Thymus (tissue), 11 donors: ENCODE measurements around the gene GMCL2. TPM values are rescaled to one million over a fixed set of nuclear protein-coding genes. Genes with fewer than 3 reads are reported as not detected.
A peak's percentile ranks its signal among the peaks of the same experiment; 100 is the strongest.

Experiments
- DNase-seq, 9 donors: peaks; one replicate each; pipeline ENCODE4 v3.0.0-alpha.2; 2013; ENCODE audit warnings: low spot score in 9 of 9, low read depth in 6 of 9, missing footprints in 1 of 9
- H3K27ac ChIP-seq, 2 donors: one replicate each; pipeline ENCODE4 v1.5.1; 2013; ENCODE audit warnings: control low read depth in 1 of 2, low read depth in 1 of 2, low read length in 1 of 2, mild to moderate bottlenecking in 1 of 2, moderate library complexity in 1 of 2
- H3K27me3 ChIP-seq, 2 donors: one replicate each; pipeline ENCODE4 v1.5.1; 2013; ENCODE audit warnings: low read length in 1 of 2; ENCODE audit not compliant: control insufficient read depth in 2 of 2, insufficient read depth in 1 of 2
- H3K36me3 ChIP-seq, 2 donors: one replicate each; pipeline ENCODE4 v1.5.1; 2013; ENCODE audit warnings: low read length in 1 of 2, mild to moderate bottlenecking in 1 of 2, moderate library complexity in 1 of 2; ENCODE audit not compliant: control insufficient read depth in 2 of 2, insufficient read depth in 2 of 2
- H3K4me1 ChIP-seq, 2 donors: one replicate each; pipeline ENCODE4 v1.5.1; 2013; ENCODE audit warnings: low read length in 2 of 2; ENCODE audit not compliant: control insufficient read depth in 2 of 2, insufficient read depth in 2 of 2
- H3K4me3 ChIP-seq, 2 donors: one replicate each; pipeline ENCODE4 v1.5.1; 2013; ENCODE audit warnings: low read length in 2 of 2, control low read depth in 1 of 2, mild to moderate bottlenecking in 1 of 2
- H3K9me3 ChIP-seq, 2 donors: one replicate each; pipeline ENCODE4 v1.5.1; 2013; ENCODE audit warnings: low read length in 1 of 2, mild to moderate bottlenecking in 1 of 2; ENCODE audit not compliant: control insufficient read depth in 2 of 2, insufficient read depth in 1 of 2
- WGBS: extraction: QIAGEN DNeasy Blood & Tissue Kit; methylation state at CpG from one replicate; pipeline ENCODE4 v1.1.7; 2013; 5-methylcytosine and 5-hydroxymethylcytosine counted together
- polyA plus RNA-seq: library from polyadenylated mRNA; stranded (reverse); fragments of 200-250 nt; gene quantifications from one replicate; pipeline ENCODE4 v1.2.3, GENCODE V29; 2013
- total RNA-seq: library from RNA; stranded (reverse); fragments of 120-200 nt; gene quantifications from one replicate; pipeline ENCODE4 v1.2.4, GENCODE V29; 2013
- donor health status: healthy.

GMCL2 gene
- total and polyA plus RNA-seq, 2 donors: under 0.01 TPM

GRCh38 chr5:178210686-178211085 lies 23.5 kb upstream of the GMCL2 start:
- 99% methylated on average over 5 of the region's 5 CpGs for WGBS
- Histone ChIP-seq H3K4me3 (no peak overlapping the region), H3K9me3 (no peaks in the 10 kb centered on the region)

GRCh38 chr5:178210073-178210535 lies 22.9 kb upstream of the GMCL2 start:
- H3K27ac ChIP-seq: no peak overlapping the region
- H3K27me3 ChIP-seq: no peaks in the 10 kb centered on the region
- no peak overlapping the region for H3K4me3 ChIP-seq
- H3K4me1 ChIP-seq: peaks cover 17 to 18% of the 10 kb centered on the region in 2 donors
- H3K36me3 ChIP-seq: peaks cover 82 to 93% of the 10 kb centered on the region in 2 donors
- DNase-seq: no peak
- 98% methylated on average over 18 of the region's 18 CpGs for WGBS
- no peaks in the 10 kb centered on the region for H3K9me3 ChIP-seq

More at GRCh38 chr5:178210686-178211085, 23.5 kb upstream of the GMCL2 start:
- no peak for DNase-seq
- Histone ChIP-seq H3K4me1 (peaks cover 16 to 18% of the 10 kb centered on the region in 2 donors), H3K27me3 (no peaks in the 10 kb centered on the region), H3K27ac (no peak overlapping the region), H3K36me3 (peaks cover 88 to 99% of the 10 kb centered on the region in 2 donors)

- no peak for DNase-seq
- H3K27ac ChIP-seq: no peak overlapping the region
Measured at GRCh38 chr5:178209334-178210072, 22.3 kb upstream of the GMCL2 start.

GRCh38 chr5:178208540-178209227 lies 21.5 kb upstream of the GMCL2 start:
- no peak overlapping the region for H3K4me3 ChIP-seq
- DNase-seq: no peak
- peaks cover 68 to 79% of the 10 kb centered on the region in 2 donors for H3K36me3 ChIP-seq
- WGBS: 96% methylated on average over 5 of the region's 5 CpGs
- no peak overlapping the region for H3K27ac ChIP-seq
- peaks cover 17 to 21% of the 10 kb centered on the region in 2 donors for H3K4me1 ChIP-seq
- H3K9me3 ChIP-seq: no peaks in the 10 kb centered on the region
- H3K27me3 ChIP-seq: no peaks in the 10 kb centered on the region

More at GRCh38 chr5:178209334-178210072, 22.3 kb upstream of the GMCL2 start:
- Histone ChIP-seq H3K9me3 (no peaks in the 10 kb centered on the region), H3K27me3 (no peaks in the 10 kb centered on the region), H3K4me1 (peaks cover 17 to 18% of the 10 kb centered on the region in 2 donors), H3K36me3 (peaks cover 76 to 87% of the 10 kb centered on the region in 2 donors), H3K4me3 (no peak overlapping the region)
- 92% methylated on average over 8 of the region's 8 CpGs for WGBS

GRCh38 chr5:178207917-178208280 lies 20.7 kb upstream of the GMCL2 start:
- Histone ChIP-seq H3K36me3 (peaks cover 60 to 71% of the 10 kb centered on the region in 2 donors), H3K27me3 (no peaks in the 10 kb centered on the region), H3K9me3 (no peaks in the 10 kb centered on the region), H3K27ac (no peak overlapping the region), H3K4me1 (peaks cover 17 to 22% of the 10 kb centered on the region in 2 donors), H3K4me3 (no peak overlapping the region)
- whole genome bisulfite sequencing: 96% methylated on average over 1 of the region's 1 CpG
- no peak for DNase-seq

- DNase-seq: no peak
- Histone ChIP-seq H3K4me3 (no peak overlapping the region), H3K27me3 (no peaks in the 10 kb centered on the region), H3K36me3 (peaks cover 54 to 66% of the 10 kb centered on the region in 2 donors), H3K4me1 (peaks cover 17 to 22% of the 10 kb centered on the region in 2 donors), H3K27ac (peak overlapping the region in 1 of 2 donors; percentile 75), H3K9me3 (no peaks in the 10 kb centered on the region)
- WGBS: 94% methylated on average over 5 of the region's 5 CpGs
Measured at GRCh38 chr5:178207183-178207916, 20.2 kb upstream of the GMCL2 start.

- no peaks in the 10 kb centered on the region for H3K9me3 ChIP-seq
- no peaks in the 10 kb centered on the region for H3K27me3 ChIP-seq
- WGBS: 57% methylated on average over 12 of the region's 12 CpGs
- peak overlapping the region; percentile 72 to 75 for H3K4me3 ChIP-seq
- H3K36me3 ChIP-seq: peaks cover 45 to 56% of the 10 kb centered on the region in 2 donors
- peak in 6 of 9 donors; percentile 29 to 70 (median 38) for DNase-seq
- H3K4me1 ChIP-seq: peaks cover 17 to 22% of the 10 kb centered on the region in 2 donors
- peak overlapping the region; percentile 46 to 75 for H3K27ac ChIP-seq
Measured at GRCh38 chr5:178206166-178207101, 19.3 kb upstream of the GMCL2 start.

GRCh38 chr5:178205749-178206047 lies 18.5 kb upstream of the GMCL2 start:
- Histone ChIP-seq H3K4me3 (peak overlapping the region; percentile 72 to 75), H3K27me3 (no peaks in the 10 kb centered on the region), H3K27ac (peak overlapping the region; percentile 75 to 93), H3K4me1 (peaks cover 17 to 22% of the 10 kb centered on the region in 2 donors), H3K36me3 (peaks cover 38 to 49% of the 10 kb centered on the region in 2 donors), H3K9me3 (no peaks in the 10 kb centered on the region)
- no peak for DNase-seq
- 9% methylated on average over 5 of the region's 5 CpGs for WGBS
